ENCODE measurements around the gene ERP29.
"Not testable (repeated sequence)": the region's sequence is repeated elsewhere in the genome, so short reads cannot be mapped to it uniquely, and the experiment has no call there.

ERP29 gene

DNA sequence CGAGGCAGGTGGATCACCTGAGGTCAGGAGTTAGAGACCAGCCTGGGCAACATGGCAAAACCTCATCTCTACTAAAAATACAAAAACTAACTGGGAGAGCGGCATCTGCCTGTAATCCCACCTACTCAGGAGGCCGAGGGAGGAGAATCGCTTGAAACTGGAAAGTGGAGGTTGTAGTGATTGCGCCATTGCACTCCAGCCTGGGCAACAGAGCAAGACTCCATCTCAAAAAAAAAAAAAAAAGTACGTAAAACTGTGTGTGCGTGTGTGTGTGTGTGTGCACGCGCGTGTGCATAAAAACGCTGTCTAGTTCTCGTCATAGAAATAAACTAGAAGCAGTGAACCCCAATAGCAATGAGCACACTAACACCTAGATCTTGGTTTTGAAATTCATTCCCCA is 23.4 kb downstream of the ERP29 start:
- not testable (repeated sequence) for DNase-seq (ENCODE audit: low spot score)

DNA sequence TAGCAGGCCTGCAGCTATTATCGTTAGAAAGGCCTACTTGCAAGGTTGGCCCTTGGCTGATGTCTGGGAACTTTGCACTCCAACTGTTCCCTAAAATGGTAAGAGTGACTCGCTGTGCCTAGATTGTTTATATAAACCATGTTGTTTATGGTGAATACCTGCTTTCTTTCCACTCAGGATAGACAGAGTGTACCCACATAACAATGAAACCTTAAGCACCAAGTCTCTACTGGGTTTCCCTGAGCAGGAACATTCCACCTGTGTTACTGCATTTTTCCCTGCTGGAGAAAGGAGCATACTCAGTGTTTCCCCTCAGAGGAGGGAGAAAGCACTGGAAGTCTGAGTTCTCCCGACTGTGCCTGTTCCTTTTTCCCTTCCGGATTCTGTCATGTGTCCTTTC is 32.8 kb downstream of the ERP29 start:
- DNase-seq (ENCODE audit: low spot score), result no peak

DNA sequence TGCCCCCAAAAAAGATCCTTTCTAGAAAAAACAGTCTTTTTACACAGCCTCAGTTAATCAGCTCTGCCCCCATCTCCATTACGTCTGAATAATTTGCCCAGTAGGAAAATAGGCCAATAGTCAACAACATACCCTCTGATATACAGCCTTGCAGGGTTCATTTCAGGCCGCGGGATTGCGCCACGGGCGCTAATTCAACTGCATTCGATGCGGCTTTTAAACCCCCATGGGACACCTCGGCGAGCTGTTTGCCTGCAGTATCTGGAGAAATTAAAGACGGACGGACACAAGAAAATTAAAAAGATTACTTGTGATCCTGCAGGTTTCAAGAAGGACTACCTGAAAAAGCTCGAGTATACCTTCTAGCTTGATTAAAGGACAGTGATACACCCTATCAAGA is 36.1 kb downstream of the ERP29 start:
- DNase-seq (ENCODE audit: low spot score), result no peak

GRCh38 chr12:112061137-112061536 is 47.9 kb downstream of the ERP29 start:
- DNase-seq (ENCODE audit: low spot score), result no peak

- DNase-seq (ENCODE audit: low spot score), result no peak
Observed at GRCh38 chr12:112063273-112063672, 50.0 kb downstream of the ERP29 start.

DNA sequence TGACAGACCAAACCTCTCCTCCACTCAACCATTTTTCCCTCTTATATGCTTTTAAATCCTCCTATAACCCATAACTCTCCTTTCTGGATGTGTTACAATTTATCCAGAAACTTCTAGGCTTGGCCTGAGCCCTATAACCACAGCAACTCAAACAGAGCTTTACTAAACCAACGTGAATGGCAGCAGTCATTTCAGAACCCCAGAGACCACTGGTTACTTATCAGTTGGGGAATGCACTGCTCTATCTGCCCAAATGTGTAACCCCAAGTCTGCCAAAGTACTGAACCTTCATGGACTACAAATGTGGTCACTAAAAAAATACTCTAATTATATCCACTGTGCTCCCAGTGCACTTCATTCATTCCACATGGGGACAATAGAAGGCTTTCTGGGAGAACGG is 53.3 kb downstream of the ERP29 start:
- DNase-seq (ENCODE audit: low spot score), result no peak

Data from ecto neural progenitor cell (in vitro differentiated cells).